Superior temporal gyrus (tissue), 1 donor: ENCODE data around the gene CNTNAP1.

Experiments used
- DNase-seq: peaks from one replicate; pipeline ENCODE4 v3.0.0-alpha.2; 2016; ENCODE audit errors: extremely low spot score

CNTNAP1 gene

GRCh38 chr17:42685831-42686230 is 3.5 kb downstream of the CNTNAP1 start:
- no peak for DNase-seq

GRCh38 chr17:42686520-42687128 is 4.3 kb downstream of the CNTNAP1 start:
- DNase-seq, result no peak

GRCh38 chr17:42687707-42688320 is 5.5 kb downstream of the CNTNAP1 start:
- DNase-seq, result no peak

DNA sequence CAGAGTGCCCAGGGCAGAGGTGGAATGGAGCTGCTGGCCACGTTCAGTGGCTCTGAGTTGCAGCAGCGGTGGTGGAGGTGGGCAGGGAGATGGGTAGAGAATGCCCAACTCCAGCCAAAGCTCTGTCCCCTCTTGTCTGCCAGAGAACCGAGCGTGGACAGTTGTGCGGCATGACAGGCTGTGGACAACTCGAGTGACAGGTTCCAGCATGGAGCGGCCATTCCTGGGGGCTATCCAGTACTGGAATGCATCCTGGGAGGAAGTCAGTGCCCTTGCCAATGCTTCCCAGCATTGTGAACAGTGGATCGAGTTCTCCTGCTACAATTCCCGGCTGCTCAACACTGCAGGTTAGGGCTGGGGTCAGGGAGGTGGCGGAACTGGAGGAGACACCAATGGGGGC is 8.3 kb downstream of the CNTNAP1 start:
- no peak for DNase-seq

GRCh38 chr17:42691021-42691545 is 8.8 kb downstream of the CNTNAP1 start:
- DNase-seq, result no peak

DNA sequence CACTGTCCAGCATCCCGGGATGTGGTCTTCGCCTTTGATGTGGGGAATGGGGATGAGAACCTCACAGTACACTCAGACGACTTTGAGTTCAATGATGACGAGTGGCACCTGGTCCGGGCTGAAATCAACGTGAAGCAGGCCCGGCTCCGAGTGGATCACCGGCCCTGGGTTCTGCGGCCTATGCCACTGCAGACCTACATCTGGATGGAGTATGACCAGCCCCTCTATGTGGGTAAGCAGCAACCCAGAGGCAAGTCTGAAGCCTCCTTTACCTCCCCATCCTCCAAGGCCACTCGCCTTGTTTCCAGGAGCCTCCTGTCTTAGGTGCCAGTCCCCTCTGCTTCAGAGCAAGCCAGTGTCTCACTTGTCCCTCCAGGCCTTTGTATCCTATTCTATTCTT is 10.2 kb downstream of the CNTNAP1 start:
- no peak for DNase-seq

- no peak for DNase-seq
Measured at GRCh38 chr17:42694524-42694923, 12.2 kb downstream of the CNTNAP1 start.

DNA sequence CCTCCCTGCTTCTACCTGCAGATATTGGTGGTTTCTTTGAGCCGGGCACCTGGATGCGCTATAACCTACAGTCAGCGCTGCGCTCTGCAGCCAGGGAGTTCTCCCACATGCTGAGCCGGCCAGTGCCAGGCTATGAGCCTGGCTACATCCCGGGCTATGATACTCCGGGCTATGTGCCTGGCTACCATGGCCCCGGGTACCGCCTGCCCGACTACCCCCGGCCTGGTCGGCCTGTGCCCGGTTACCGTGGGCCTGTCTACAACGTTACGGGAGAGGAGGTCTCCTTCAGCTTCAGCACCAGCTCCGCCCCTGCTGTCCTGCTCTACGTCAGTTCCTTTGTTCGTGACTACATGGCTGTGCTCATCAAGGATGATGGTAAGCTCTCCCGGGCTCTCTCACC is 13.2 kb downstream of the CNTNAP1 start:
- no peak for DNase-seq

GRCh38 chr17:42697108-42697811 is 14.9 kb downstream of the CNTNAP1 start:
- DNase-seq, result no peak

DNA sequence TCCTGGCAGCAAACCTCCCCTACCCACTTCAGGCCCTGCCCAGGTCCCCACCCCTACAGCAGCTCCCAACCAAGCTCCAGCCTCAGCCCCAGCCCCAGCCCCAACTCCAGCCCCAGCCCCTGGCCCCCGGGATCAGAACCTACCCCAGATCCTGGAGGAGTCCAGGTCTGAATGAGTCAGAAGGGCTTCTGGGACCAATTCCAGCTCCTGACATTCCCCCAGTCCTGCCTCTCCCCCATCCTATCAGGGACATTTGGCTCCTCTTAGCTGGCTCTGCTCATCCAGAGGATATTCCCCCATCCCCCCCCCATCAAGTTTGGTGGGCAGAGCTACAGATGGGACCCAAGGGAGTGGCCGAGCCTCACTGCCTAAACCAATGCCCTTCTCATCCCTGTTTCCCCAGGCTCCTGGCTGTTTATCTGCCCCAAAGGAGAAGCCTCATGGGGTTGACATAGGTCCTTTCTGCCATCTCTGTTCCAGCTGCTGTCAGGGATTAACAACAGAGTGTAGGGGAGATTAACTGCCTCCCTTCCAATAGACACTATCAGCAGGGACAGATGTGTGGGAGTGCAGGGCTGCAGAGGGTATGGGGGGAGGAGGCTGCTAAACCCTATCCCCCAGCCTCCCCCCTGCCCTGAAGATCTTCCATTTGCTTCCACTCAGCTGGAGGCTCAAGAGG is 16.5 kb downstream of the CNTNAP1 start:
- DNase-seq, result no peak

- no peak for DNase-seq
Measured at GRCh38 chr17:42699415-42699740, 17.0 kb downstream of the CNTNAP1 start.

- no peak for DNase-seq
Measured at GRCh38 chr17:42700586-42701289, 18.4 kb downstream of the CNTNAP1 start.

DNA sequence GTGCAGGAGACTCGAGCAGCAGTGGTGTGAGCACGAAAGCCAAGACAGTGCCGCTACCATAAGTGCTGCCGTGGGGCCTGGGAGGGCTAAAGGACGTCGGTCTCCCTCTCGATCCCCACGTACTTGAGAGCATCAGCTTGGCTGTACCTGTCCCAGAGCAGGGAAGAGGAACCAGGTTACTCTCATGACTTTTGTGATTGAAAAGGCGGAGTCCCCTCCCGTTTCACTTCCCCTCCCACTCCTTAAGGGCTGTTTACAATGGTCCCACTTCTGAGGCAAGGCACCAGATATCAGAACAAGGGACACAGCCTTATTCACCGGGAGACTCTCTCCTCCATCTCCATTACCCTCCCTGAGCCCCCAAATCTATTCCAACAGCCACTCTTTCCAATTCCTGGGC is 20.1 kb downstream of the CNTNAP1 start:
- no peak for DNase-seq

DNA sequence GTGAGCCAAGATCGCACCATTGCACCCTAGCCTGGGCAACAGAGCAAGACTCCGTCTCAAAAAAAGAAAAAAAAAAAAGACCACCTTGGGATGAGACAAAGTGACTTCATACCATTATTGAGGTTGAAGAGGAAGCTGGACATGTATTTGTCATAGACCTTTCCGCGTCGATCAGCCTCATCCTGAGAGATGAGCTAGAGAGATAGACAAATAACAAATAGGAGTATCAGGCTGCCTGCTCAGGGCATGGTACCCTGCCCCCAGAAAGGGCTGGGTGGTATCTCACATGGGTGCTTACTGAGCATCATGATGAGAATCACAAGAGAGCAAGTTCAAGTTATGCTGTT is 22.1 kb downstream of the CNTNAP1 start:
- DNase-seq, result no peak

DNA sequence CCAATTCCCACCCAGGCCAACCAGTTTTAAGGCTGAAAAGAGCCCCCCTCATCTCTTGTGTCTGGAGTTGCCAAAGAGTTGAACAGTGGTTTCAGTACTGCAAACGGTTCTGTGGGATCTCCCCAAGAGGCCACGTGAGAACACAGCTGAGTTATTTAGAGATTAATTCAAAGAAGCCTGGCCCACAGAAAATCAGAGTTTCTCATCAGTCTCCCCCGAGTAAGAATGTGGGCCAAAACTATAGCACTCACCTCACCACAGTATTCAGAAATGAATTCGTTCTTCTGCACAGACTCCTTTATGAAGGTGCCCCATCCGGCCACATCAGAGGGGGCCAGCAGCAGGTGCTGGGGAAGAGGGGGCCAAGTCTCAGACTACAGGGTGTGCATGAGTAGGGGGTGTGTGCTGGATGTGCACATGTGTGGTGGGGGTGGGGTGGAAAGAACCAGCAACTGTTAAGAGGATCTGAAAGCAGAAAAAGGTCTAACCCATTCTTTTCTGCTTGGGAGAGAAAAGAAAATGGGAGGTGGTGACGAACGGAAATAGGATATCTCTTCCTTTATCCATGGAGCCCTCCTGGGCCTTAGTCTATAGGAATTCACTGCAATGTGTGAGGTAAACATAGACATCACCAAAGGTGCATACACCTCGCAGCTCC is 22.6 kb downstream of the CNTNAP1 start:
- no peak for DNase-seq

GRCh38 chr17:42706732-42707131 is 24.4 kb downstream of the CNTNAP1 start:
- no peak for DNase-seq

- DNase-seq, result no peak
Measured at GRCh38 chr17:42708588-42708987, 26.3 kb downstream of the CNTNAP1 start.

DNA sequence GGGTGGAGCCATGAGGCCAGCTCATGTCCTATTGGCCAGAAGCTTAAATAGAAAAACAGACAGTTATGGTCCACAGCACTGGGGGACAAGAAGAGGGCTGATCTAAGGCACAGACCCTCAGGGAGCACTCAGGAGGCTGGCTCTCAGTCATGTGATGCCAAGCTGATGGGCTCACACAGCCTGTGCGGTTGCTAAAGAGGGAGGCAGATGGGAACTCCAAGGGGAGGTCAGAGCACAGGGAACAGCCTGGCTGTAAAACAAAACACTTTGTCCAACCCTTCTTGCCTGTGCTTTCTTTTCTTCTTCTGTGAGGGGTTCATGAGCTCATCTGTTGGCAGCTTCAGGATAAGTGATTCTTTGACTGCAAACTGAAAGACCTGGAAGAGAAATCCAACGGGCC is 27.2 kb downstream of the CNTNAP1 start:
- no peak for DNase-seq

DNA sequence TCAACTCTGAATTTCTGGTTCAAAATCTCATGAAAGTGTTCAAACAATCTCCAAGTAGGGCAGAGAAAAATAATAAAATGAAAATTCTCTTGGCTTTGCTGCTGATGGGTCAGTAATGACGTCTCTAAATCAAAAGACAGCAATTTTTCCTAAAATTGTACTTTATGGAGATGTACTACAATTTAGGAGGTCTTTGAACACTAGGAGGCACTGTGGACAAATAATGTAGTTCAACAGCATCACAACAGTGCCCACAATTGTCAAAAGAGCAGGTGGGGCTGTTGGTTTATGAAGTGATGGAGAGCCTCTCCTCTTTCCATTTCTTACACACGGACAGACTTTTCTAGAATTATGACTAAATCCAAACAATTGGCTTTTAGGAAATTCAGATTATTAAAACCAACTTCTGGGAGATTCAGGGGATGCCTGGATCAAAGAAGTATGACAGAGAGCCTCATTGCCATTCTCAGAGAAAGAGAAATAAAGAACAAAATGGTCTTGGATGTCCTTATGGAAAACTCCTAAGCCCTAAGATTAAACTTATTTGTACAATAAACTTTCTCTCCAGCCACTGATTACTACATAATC is 38.8 kb downstream of the CNTNAP1 start:
- DNase-seq, result peak; percentile 92

DNA sequence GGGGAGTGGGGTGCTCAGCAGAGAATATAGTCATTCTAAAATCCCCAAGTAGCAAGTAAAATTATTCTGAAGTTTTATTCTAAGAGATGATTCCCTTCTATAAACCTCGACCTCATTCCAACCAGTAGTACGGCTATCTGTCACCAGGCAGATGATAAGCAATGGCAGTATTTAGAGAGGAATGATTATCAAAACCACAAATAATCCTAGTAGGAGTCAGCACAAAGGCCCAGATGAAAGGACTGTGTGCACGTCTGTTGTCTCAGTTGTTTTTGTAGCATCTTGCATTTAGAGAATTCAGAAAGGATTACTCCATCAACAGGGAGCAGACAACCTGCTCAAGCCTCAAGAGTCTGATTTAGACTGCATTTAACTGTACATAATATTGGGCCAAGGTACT is 41.3 kb downstream of the CNTNAP1 start:
- DNase-seq, result no peak

- DNase-seq, result no peak
Measured at GRCh38 chr17:42725143-42725542, 42.8 kb downstream of the CNTNAP1 start.
